ENCODE results near the gene CACNG1.

DNA sequence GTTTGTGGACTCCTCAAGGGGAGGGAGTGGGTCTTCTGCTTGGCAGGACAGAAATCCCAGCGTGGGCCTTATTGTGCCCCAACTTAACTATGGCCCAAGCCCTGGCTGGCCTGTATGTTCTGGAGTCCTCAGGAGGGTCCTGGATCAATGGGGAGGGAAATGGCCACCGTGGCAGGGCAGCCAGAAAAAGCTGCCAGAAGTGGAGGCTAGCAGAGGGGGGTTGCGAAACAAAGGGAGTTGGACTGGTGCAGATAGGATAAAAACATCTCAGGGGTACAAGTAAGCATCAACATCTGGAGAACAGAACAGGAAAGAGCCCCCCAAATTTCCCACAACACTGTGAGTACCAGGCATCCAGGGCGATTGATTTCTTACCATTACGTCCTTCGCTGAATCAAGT, 3.7 kb upstream of the CACNG1 start:
- TF ChIP-seq, protein P1, sequence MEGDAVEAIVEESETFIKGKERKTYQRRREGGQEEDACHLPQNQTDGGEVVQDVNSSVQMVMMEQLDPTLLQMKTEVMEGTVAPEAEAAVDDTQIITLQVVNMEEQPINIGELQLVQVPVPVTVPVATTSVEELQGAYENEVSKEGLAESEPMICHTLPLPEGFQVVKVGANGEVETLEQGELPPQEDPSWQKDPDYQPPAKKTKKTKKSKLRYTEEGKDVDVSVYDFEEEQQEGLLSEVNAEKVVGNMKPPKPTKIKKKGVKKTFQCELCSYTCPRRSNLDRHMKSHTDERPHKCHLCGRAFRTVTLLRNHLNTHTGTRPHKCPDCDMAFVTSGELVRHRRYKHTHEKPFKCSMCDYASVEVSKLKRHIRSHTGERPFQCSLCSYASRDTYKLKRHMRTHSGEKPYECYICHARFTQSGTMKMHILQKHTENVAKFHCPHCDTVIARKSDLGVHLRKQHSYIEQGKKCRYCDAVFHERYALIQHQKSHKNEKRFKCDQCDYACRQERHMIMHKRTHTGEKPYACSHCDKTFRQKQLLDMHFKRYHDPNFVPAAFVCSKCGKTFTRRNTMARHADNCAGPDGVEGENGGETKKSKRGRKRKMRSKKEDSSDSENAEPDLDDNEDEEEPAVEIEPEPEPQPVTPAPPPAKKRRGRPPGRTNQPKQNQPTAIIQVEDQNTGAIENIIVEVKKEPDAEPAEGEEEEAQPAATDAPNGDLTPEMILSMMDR (IDR thresholded peaks at IDR 0.05; ENCODE audit: poor library complexity, severe bottlenecking): no peak
- no peak for TF ChIP-seq MXI1 (conservative IDR thresholded peaks at IDR 0.05; ENCODE audit: poor library complexity, severe bottlenecking)
- TF ChIP-seq TAF1 (IDR thresholded peaks at IDR 0.05; ENCODE audit: low read depth): no peak

Measured in neural cell (in vitro differentiated cells).